T follicular helper cell (primary cell): ENCODE results near the gene DAGLB.
A peak's percentile ranks its signal among the peaks of the same experiment; 100 is the strongest.
"Not testable (repeated sequence)": the region's sequence is repeated elsewhere in the genome, so short reads cannot be mapped to it uniquely, and the experiment has no call there.

Source experiments
- DNase-seq: peaks from one replicate; pipeline ENCODE4 v3.0.0-alpha.2; 2020; ENCODE audit warnings: low read depth
- total RNA-seq, 2 experiments: gene quantifications; one replicate each; lab custom pipeline; 2026; lab: John Stamatoyannopoulos, UW

The DAGLB gene, protein sequence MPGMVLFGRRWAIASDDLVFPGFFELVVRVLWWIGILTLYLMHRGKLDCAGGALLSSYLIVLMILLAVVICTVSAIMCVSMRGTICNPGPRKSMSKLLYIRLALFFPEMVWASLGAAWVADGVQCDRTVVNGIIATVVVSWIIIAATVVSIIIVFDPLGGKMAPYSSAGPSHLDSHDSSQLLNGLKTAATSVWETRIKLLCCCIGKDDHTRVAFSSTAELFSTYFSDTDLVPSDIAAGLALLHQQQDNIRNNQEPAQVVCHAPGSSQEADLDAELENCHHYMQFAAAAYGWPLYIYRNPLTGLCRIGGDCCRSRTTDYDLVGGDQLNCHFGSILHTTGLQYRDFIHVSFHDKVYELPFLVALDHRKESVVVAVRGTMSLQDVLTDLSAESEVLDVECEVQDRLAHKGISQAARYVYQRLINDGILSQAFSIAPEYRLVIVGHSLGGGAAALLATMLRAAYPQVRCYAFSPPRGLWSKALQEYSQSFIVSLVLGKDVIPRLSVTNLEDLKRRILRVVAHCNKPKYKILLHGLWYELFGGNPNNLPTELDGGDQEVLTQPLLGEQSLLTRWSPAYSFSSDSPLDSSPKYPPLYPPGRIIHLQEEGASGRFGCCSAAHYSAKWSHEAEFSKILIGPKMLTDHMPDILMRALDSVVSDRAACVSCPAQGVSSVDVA
- total RNA-seq = 12.2 to 24.9 reads per million in 2 experiments

DNA sequence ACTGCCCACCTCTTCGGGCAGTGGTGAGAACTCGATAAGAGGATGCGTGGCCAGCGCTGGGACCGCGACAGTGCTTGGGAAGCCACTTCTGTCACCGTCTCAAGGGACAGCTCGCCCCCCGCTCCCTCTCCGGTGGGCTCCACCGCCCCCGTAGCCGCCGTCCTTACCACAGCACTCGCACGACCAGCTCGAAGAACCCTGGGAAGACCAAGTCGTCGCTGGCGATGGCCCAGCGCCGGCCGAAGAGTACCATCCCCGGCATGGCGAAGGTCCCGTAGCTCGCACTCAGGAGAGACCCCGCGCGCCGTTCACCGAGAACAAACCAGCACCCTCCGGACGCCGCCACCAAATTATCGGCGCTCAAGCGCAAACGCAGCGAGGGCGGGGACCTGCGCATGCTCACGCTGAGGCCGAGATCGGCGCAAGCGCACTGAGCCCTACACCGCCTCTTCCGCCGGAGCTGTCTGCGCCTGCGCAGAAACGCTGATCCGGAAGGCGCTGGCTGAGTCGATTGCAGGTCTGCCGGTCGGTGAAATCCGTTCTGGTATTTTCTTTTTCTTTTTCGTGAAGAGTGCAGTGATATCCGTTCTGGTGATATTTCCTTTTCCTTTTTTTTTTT is at the start of gene DAGLB:
Gene DAGLB (minus strand): TSS at position 374 of the 619 bp plus-strand sequence. CDS start 112 bp downstream, at position 262.
- DNase-seq = peak; percentile 93

DNA sequence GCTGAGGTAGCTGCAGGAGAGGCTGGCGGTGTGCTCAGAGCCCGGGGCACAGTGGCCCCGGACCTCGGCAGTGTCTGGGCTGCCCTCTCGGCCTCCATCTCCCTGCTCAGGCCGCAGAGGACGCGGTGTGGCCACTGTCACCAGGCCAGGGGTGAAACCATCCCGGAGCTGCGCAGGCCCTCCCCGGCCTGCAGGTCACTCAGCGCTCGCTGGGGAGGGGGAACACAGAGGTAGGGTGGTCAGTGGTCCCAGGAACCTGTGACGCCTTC is 49.8 kb upstream of the DAGLB start:
- no peak for DNase-seq

DNA sequence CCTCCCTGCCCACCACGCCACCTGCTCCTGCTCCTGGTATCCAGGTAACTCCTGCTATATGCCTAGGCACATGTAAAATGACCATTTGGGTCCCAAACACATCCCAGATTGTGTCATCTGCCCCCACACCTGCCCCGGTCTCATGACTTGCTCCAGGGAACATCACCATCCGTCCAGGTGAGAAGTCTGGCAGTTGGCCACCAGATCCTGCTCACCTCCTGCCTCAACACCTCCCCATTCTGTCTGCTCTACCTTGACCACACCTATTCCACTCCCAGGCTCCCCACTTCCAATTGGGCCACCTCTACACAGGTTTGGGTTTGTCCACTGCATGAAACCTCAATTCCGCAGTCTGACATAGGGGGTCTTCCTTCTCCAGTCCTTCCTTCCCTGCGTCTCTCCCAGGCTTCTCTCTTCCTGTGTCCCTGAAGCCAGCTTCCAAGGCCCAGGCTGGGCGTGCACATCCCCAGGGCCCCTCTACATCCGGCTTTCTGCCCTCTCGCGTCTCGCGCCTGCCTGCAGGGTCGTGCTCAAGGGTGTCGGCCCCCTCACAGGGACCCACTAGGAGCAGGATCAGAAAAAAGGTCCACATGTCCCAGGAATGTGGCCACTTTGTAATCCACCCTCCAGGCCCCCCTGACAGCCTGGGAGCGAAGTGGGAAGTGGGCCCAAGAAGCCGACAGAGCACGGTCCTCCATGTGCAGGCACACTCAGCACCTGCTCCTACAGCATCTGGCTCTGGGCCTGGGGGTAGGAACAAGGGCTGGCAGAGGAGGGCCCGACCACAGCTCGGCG is 49.3 kb upstream of the DAGLB start:
- no peak for DNase-seq

DNA sequence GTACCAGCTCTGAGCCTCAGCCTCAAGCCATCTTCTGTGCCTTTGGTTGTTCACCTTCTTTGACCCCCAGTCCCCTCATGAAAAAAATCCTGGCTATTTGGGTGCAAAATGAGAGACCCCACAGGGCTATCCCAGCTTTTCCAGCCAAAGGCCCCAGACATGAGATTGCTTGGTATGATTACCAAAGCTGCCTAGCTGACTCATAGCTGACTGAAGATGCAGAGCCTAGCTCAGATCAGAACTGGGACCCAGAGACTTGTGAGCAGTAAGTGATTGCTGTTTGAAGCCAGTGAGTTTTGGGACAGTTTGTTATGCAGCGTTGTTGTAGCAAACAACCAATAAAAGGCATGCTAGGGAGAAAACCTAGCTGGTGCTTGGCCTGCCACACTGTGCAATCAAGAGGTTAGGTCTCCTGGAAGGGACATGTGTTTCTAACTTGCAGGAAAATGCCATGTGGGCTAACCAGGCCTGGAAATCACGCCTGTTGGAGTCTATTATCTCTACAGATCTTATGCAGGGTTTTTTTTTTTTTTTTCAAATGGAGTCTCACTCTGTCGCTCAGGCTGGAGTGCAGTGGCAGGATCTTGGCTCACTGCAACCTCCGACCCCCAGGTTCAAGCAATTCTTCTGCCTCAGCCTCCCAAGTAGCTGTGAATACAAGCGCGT is 48.0 kb upstream of the DAGLB start:
- DNase-seq = no peak

DNA sequence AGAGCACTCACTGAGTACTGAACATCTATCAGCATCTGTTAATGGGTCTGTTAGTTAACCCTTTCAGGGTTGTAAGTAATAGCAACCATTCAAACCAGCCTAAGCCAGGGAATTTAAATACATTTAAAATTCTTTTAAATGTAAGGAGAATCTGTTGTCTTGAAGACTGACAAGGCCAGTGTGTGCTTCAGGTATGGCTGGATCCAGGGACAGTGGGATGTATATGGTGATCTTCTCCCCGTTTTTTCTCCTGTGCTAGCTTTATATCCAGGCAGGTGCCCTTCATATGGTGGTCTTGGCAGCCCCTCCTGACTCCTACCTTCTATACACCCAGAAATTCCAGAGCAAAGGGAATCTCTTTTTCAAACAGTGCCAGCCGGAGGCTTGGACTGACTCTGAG is 46.6 kb upstream of the DAGLB start:
- DNase-seq = no peak

DNA sequence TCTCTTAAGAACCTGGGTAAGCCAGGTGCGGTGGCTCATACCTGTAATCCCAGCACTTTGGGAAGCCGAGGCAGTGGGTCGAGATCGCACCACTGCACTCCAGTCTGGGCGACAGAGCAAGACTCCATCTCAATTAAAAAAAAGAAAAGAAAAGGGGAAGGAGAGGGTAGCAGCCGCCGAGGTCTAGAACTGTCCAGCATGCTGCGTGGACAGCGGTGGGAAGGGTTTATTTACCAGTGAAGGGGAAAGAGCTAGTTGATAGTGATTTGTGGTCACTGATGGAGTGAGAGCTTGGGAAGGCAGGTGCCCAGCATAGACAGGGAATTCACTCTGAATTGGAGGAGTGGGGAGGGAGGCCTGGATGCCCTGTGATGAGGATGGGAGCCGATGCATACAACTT is 43.4 kb upstream of the DAGLB start:
- no peak for DNase-seq

DNA sequence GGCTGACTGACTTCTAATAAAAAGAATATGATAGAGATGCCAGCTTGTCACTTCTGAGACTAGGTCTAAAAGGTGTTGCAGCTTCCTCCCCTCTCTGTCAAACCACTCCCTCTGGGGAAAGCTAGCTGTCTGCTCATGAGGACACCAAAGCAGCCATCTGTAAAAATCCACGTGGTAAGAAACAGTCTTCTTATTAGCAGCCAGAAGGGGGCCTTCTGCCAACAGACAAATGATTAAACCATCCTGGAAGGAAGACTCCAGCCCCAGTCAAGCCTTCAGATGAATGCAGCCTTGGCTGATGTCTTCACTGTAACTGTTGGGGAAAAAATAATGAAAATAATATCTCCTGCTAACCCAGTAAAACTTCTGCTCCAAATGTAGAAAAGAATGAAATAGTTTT is 41.9 kb upstream of the DAGLB start:
- DNase-seq = no peak

DNA sequence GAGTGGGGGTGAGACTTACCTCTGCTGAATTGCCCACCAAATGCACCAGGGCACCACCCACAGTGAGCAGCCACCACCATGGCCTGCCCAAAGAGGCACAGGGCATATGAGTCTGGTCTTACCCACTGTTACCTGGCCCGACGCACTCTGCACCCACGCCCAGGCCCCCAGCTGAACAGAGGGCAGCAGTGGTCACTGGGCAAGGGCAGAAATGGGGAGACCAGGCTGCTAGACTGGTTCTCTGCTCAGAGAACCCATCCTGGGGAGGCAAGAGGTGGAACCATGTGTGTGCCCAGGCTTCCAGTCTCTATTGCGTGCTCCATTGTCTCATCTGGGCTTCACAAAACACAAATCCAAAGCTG is 39.4 kb upstream of the DAGLB start:
- DNase-seq = no peak

DNA sequence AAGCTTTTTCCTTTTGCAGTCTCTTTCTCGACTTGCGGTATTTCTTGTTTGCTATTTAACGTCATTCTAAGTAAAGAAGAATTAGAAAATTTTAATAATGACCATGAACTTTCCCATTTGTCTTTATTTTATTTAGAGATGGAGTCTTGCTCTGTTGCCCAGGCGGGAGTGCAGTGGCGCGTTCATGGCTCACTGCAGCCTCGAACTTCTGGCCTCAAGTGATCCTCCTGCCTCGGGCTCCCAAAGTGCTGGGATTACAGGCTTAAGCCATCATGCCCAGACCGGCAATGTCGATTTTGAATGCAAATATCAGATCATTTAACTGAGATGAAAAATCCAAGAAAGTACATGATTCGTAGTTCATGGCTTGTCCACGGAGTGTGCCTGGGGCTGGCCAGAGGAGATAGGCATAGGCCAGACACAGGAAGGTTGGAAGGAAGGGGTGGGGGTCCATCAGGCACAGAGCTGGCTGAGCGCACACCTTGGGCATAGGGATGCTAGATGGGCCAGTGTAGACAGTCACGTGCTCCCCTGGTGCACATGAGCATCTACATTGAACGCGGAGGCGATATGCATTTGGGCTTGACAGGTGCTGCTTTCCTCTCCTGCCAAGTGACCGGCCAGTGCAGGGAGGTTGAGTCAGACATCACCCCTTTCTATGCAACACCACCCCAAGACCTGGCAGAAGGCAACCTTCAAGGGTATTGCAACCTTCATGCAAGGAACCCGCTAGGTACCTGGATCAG is 38.9 kb upstream of the DAGLB start:
- no peak for DNase-seq

DNA sequence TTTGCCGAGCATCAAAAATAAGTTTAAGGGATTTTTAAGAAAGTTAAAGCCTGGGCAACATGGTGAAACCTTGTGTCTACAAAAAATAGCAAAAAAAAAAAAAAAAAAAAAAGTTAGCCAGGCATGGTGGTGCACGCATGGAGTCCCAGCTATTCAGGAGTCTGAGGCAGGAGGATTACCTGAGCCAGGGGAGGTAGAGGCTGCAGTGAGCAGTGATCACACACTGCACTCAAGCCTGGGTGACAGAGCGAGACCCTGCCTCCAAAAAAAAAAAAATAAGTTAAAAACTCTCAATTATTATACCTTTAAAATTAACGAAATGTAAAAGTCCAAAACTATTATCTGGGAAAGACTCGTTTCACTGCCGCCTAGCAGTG is 35.0 kb upstream of the DAGLB start:
- no peak for DNase-seq

DNA sequence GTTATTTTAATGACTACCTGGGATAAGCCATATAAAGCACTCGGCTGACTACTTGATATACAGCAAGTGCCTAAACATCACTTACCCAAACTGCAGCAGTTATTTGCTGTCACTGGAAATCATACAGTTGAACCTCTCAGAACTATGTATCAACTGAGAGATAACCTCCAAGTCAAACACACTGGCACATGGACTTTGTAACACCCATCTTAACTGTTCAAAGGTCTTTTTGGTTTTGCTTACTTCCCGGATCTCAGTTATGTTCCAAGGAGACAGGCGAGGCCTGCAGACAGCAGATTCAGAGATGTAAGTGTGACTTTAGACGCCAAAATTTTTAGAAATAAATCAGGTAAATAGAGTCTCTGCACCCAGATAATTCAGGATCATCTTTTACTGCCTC is 34.6 kb upstream of the DAGLB start:
- no peak for DNase-seq

DNA sequence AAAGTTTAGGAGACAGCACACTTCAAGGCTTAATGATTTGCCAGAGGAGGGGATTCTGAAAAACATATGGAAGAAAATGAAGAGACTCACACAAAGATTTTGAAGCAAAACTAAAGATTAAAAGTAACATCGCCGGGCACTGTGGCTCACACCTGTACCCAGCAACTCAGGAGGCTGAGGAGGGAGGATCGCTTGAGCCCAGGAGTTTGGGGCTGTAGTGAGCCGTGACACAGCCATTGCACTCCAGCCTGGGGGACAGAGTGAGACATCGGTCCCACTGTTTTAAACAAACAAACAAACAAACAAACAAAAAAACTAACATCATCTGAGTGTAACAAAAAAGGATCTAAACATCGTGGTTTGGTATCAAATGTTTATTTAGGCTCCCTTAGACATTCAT is 33.7 kb upstream of the DAGLB start:
- DNase-seq = no peak

DNA sequence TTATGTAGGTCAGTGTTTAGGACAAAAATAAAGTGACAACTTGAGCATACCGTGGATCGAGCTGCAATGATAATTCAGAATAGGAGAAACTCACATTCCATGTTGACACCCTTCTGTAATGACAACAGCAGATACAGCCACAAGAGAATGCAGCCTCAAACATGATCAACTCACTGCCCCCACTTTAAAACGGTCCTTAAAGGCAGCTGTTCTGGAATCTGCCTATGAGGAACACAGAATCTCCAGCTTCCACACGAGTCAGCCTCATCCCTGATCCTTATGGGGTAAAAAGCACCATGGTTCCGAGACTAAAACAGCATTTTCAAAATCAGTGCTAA is 32.5 kb upstream of the DAGLB start:
- DNase-seq = no peak

DNA sequence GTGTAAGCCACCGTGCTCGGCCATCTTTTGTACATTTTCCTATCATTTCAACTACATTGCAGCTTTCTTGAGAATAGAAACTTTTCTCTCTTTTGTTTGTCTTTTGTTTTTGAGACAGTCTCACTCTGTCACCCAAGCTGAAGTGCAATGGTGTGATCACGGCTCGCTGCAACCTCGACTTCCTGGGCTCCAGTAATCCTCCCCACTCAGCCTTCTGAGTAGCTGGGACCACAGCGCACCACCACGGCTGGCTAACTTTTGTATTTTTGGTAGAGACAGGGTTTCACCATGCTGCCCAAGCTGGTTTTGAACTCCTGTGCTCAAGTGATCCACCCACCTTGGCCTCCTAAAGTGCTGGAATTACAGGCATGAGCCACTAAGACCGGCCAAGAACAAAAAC is 31.3 kb upstream of the DAGLB start:
- no peak for DNase-seq

DNA sequence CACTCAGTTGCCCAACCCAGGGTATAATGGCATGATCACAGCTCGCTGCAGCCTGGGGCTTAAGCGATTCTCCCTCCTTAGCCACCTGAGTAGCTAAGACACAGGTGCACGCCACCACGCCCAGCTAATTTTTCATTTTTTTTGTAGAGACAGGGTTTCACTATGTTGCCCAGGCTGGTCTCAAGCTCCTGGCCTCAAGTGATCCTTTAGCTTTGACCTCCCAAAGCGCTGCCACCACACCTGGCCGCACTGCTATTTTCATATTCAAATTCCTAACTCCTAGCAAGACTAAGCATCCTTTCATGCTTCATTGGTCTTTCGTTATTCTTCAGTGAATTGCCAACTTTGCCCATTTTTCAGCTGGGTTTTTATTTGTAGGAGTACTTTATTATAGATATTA is 30.4 kb upstream of the DAGLB start:
- DNase-seq = no peak

DNA sequence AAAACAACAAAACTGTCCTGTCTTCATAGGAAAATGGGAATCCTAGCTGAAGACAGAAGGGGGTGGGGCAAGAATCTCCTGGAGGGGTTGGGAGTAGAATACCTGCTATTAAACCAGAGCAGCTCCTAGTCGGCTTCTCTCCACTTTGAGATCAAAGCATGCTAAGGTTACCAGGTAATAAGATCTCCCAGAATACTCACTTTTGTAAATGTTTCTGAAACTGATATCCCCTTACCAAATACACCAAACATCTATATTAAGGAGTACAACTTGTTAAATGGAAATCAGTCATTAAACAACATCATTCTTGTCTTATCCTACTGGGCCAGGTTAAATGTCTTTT is 29.5 kb upstream of the DAGLB start:
- DNase-seq = no peak

DNA sequence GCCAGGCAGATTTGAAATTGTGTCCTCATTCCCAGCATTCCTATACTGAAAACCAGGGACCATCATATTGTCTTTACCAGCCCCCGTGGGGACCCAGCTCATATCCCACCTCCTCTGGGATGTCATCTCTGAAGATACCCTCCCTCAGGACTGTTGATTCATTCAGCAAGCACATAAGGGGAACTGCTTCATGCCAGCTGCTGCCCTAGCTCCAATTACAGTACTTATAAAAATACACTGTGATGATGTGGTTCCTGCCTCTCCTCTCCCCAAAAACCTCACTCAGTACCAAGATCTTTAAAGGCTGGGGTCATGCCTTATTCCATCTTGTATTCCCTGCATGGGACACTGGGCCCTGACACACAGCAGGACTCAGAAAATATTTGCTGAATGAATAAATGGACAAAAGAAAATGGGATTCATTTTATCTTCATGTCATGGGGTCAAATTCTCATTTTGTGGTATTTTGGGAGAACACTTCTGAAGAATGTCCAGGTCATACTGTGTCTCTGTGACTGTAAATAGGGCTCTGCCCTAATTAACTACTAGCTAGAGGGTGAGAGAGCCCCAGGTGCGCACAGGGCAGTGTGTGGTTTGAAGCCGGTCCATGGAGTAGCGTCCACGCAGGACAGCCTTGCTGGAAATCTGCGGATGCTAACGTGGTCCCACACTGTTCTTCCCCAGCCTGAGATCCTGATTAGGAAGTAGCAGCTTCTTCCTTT is 29.0 kb upstream of the DAGLB start:
- no peak for DNase-seq

DNA sequence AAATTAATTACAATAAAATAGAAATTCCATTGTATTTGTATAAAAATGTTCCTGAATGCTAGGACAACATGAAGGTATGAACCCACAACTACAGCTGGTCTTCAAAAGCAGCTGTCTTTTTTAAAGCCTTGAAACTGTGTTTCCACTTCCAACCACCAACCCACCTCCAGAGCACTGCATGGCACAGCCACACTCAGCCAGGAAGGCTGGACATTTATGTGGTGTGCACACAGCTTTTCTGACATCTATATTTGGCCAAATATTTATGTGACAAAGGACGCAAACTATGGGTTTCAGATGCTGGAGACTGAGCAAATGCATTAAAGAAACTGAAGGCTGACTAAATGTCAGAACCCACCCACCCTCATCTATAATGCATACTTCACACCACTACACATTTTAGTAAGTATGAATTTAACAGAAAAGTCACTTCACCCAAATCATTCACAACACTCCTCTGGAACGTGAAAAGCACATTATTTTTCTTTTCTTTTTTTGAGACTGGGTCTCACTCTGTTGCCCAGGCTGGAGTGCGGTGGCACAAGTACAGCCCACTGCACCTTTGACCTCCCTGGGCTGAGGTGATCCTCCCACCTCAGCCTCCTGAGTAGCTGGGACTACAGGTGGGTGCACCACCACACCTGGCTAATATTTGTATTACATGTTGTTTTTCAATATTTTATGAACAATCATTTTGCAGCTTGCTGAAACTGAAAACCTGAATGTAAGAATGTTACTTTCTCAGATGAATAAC is 27.9 kb upstream of the DAGLB start:
- DNase-seq = no peak

DNA sequence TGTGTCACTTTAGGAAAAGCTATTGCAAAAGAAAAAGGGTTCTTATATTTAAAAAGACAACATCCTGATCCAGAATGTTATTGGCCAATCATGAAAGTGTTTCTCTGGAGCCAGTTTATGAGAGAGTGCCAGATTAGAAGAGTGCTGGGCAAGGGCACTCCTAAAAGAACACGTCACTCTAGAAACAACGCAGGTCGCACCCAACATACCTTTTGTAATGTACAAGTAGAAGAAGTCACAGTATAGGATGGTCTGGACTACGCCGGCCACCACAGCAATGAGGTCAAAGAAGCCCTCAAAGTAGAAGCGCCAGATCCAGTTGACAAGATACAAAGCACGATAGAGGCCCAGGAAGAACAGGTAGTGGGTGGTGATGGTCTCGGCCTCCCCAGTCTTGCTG is 18.1 kb upstream of the DAGLB start:
- no peak for DNase-seq

DNA sequence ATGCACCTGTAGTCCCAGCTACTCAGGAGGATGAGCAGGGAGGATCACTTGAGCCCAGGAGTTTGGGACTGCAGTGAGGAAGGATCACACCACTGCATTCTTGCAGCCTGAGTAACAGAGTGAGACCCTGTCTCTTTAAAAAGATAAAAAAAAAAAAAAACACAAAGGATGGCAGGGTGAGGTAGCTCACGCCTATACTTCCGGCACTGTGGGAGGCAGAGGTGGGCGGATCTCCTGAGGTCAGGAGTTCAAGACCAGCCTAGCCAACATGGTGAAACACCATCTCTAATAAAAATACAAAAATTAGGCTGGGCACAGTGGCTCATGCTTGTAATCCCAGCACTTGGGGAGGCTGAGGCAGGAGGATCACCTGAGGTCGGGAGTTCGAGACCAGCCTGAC is 15.9 kb upstream of the DAGLB start:
- not testable (repeated sequence) for DNase-seq
